K562 (cell line): ENCODE results near the gene TEX9. TPM values are rescaled to one million over a fixed set of nuclear protein-coding genes. Genes with fewer than 3 reads are reported as not detected.

Experiments used
- CGGBP1 ChIP-seq: fragments of 250-450 bp; sonication (Bioruptor Pico); IDR thresholded peaks from 2 replicates; pipeline ENCODE4 v1.9.0; 2021; ENCODE audit warnings: mild to moderate bottlenecking
- EGR1 ChIP-seq: fragments of 450-650 bp; conservative IDR thresholded peaks from 2 replicates; pipeline ENCODE4 v1.6.1; 2017; ENCODE audit warnings: mild to moderate bottlenecking
- FOXJ2 ChIP-seq: fragments of 200-800 bp; sonication (Bioruptor generic); IDR thresholded peaks from 2 replicates; pipeline ENCODE4 v1.6.1; 2016; ENCODE audit warnings: missing genetic modification characterization, missing compliant biosample characterization
- HMG20B ChIP-seq: fragments of 250-450 bp; sonication (Bioruptor Pico); IDR thresholded peaks from 2 replicates; pipeline ENCODE4 v1.5.0; 2021; ENCODE audit warnings: mild to moderate bottlenecking
- KDM1A ChIP-seq, 2 experiments: fragments of 450-650 bp; IDR thresholded peaks; 2 replicates each; pipeline ENCODE4 v1.6.1; 2016; ENCODE audit warnings: mild to moderate bottlenecking in 2 of 2
- MGA ChIP-seq: fragments of 450-650 bp; IDR thresholded peaks from 2 replicates; pipeline ENCODE4 v1.6.1; 2016; ENCODE audit warnings: mild to moderate bottlenecking, moderate library complexity
- MTF1 ChIP-seq: fragments of 250-450 bp; sonication (Bioruptor Pico); IDR thresholded peaks from 2 replicates; pipeline ENCODE4 v1.9.0; 2021; ENCODE audit warnings: moderate library complexity, mild to moderate bottlenecking, inconsistent platforms, borderline replicate concordance
- NRF1 ChIP-seq, 2 experiments: fragments of 450-650 bp; IDR thresholded peaks in 1 of 2; conservative IDR thresholded peaks in 1 of 2; 2 replicates each; pipeline ENCODE4 v1.6.1; 2014; ENCODE audit warnings: mild to moderate bottlenecking in 2 of 2
- PCBP1 ChIP-seq: fragments of 200-400 bp; formaldehyde crosslinking; IDR thresholded peaks from 2 replicates; pipeline ENCODE4 v1.6.1; 2018; ENCODE audit warnings: mild to moderate bottlenecking, low read depth, low read length; ENCODE audit not compliant: poor library complexity, severe bottlenecking
- PHF20 ChIP-seq: fragments of 450-650 bp; IDR thresholded peaks from 2 replicates; pipeline ENCODE4 v1.6.1; 2018; ENCODE audit not compliant: partially characterized antibody
- USF1 ChIP-seq: sonication (generic); formaldehyde crosslinking; IDR thresholded peaks from 2 replicates; pipeline ENCODE4 v1.9.0; 2022; ENCODE audit warnings: mild to moderate bottlenecking, missing genetic modification reagents
- ZBTB43 ChIP-seq: sonication (generic); formaldehyde crosslinking; IDR thresholded peaks from 2 replicates; pipeline ENCODE4 v1.8.0; 2023; ENCODE audit warnings: mild to moderate bottlenecking, missing genetic modification reagents
- ZBTB7A ChIP-seq: IDR thresholded peaks from 2 replicates; pipeline ENCODE4 v1.6.1; 2011; ENCODE audit warnings: low read depth, mild to moderate bottlenecking, low read length, moderate library complexity, borderline replicate concordance; ENCODE audit not compliant: control insufficient read depth
- ZNF184 ChIP-seq: sonication (generic); formaldehyde crosslinking; IDR thresholded peaks from 2 replicates; pipeline ENCODE4 v1.5.0; 2020; ENCODE audit warnings: missing genetic modification reagents
- ZNF3 ChIP-seq: fragments of 250-450 bp; sonication (Bioruptor Pico); IDR thresholded peaks from 2 replicates; pipeline ENCODE4 v1.5.0; 2021; ENCODE audit warnings: mild to moderate bottlenecking, moderate library complexity
- polyA plus RNA-seq, 8 experiments: library from polyadenylated mRNA; depleted of rRNA in 4 of 8; stranded (reverse) in 5 of 8; unstranded in 3 of 8; fragments of >200 nt; fragmentation: Nextera tagmentation in 2 of 8; fragmentation: Illumina TruSeq in 1 of 8; extraction: Ambion mirVana in 2 of 8; extraction: Trizol in 1 of 8; gene quantifications; 2 replicates each; pipeline versions ENCODE4 v1.2.1 to v1.2.3, GENCODE V29; 2011 to 2014; ENCODE audit warnings: inconsistent platforms in 1 of 8, missing spikeins in 1 of 8
- total RNA-seq, 7 experiments: library from RNA; depleted of rRNA in 6 of 7; stranded (reverse); fragments of >200 nt in 6 of 7; fragmentation: Illumina TruSeq in 2 of 7; extraction: Trizol in 2 of 7; gene quantifications; 2 replicates each; pipeline versions ENCODE4 v1.2.1 to v1.2.3, GENCODE V29; 2011 to 2021; ENCODE audit warnings: low replicate concordance in 1 of 7

TEX9 gene
- total and polyA plus RNA-seq, 9 of the 15 experiments (the other 6 are each of a cell fraction or from before 2014, with no cell fraction given) = 0.93 to 3.6 (median 2.4) TPM

- TF ChIP-seq MGA = peak; percentile 95
- TF ChIP-seq MTF1 = no peak
- no peak for TF ChIP-seq USF1 (CRISPR knock-in tag)
- peak; percentile 99 for TF ChIP-seq FOXJ2
- no peak for TF ChIP-seq ZBTB43 (CRISPR knock-in tag)
- peak; percentile 77 for TF ChIP-seq PHF20
- TF ChIP-seq ZNF184 (CRISPR knock-in tag) = no peak
- peak; percentile 87 to 90 for TF ChIP-seq NRF1 (conservative IDR thresholded peaks at IDR 0.05 in 1 of 2, IDR thresholded peaks at IDR 0.05 in 1 of 2)
- no peak for TF ChIP-seq ZNF3 (CRISPR knock-in tag)
- no peak for TF ChIP-seq ZBTB7A
- TF ChIP-seq EGR1 = no peak
- TF ChIP-seq PCBP1 = no peak
- no peak for TF ChIP-seq HMG20B (CRISPR knock-in tag)
- TF ChIP-seq KDM1A (IDR thresholded peaks at IDR 0.05) = no peak
- TF ChIP-seq CGGBP1 = no peak
These were observed 99.8 kb downstream of the TEX9 start, which contains the start of gene MNS1 (continued) for GRCh38 chr15:56464893-56465520.
